ENCODE data around the gene RILP.

GRCh38 chr17:1617620-1618174 is 32.0 kb downstream of the RILP start:
- TF ChIP-seq CTCF (IDR thresholded peaks at IDR 0.05) (no peak), EZH2 (IDR thresholded peaks at IDR 0.05) (no peak)

Data from neural progenitor cell (in vitro differentiated cells).